Activated CD8-positive, alpha-beta memory T cell treated with anti-CD3 and anti-CD28 coated beads, Interleukin-2, amount 50 U/mL, for 48 hours (primary cell): ENCODE data around the gene ARSI.

Experiments used
- DNase-seq: peaks from one replicate; pipeline ENCODE4 v3.0.0-alpha.2; 2020

Gene ARSI

DNA sequence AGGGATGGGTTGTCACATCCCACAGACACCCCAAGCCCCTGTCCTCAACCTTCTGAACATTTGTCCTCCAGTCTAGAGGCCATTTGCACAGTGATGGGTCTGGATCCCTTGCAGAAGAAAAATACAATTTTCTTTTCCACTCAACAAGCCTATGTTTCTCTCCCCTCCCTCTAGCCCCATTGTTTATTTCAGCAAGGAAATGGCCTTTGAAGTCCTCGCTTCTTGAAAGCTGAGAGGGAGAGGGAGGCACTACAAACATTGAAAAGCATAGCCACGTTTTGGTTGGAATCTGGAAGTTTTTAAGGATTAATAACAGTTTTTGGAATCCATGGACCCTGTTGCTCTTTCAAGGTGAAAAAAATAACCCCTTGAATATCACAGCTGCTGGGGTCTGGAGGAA, 24.0 kb upstream of the ARSI start:
- DNase-seq = no peak

DNA sequence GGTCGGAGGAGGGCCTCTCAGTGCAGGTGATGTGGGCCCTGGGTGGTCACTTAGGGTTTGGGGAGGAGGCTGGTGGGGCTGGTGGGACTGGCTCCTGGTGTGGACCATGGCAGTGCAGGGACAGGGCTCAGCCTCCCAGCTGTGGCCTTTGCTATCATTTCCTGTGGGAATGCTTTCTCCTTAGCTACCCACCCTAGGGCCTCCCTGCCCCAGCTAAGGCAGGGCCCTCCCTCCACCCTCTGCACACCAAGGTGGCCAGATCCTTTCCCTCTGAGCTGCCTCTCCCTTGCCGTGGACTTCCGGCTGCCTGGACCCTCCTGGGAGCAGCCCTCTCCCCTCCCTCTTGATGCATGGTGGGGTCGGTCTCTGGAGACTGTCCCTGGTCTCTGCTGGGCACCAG, 22.7 kb upstream of the ARSI start:
- DNase-seq = no peak

DNA sequence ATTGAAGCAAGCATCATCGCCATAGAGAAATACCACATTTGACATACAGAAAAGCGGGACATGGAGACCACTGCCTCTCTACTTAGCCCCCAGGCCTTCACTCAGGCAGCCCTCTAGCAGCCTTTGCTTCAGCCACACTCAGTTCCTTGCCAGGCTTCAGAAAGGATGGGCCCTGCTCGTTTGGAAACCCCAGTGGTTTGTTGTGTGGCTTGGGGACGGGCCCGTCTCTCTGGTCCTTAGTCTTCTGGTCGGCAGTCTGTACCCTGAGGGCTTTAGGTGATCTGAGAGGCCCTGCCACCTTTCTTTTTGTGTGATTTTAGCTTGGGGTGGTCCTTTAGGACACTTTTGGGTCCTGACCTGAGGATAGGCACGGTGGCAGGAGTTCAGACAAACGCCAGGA, 21.1 kb upstream of the ARSI start:
- DNase-seq = no peak

DNA sequence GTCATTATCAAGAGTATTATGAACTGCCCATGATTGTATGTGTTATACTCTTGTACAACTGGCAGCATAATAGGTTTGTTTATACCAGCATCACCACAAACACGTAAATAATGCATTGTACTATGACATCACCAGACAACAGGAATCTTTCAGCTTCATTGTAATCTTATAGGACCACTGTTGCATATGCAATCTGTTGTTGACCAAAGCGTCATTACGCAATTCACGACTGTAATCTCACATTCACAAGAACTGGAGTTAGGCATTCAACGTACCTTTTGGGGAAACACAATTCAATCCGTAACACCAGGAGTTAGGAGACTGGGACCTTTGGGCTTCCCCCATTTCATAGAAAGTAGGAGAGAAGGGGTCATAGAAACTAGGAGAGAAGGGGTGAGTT, 20.4 kb upstream of the ARSI start:
- DNase-seq = no peak

DNA sequence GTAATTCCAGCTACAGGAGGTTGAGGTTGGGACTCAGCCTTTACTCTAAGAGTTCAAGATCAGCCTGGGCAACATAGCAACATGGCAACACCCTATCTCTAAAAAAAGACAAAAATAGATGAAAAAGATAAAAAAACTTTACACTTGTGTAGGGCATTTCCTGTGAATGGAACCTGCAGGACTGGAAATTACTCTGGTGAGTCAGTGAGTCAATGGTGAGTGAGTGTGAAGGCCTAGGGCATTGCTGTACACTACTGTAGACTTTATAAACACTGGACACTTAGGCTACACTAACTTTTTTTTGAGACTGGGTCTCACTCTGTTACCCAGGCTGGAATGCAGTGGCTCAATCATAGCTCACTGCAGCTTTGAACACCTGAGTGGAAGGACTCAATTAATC, 19.5 kb upstream of the ARSI start:
- DNase-seq = no peak

DNA sequence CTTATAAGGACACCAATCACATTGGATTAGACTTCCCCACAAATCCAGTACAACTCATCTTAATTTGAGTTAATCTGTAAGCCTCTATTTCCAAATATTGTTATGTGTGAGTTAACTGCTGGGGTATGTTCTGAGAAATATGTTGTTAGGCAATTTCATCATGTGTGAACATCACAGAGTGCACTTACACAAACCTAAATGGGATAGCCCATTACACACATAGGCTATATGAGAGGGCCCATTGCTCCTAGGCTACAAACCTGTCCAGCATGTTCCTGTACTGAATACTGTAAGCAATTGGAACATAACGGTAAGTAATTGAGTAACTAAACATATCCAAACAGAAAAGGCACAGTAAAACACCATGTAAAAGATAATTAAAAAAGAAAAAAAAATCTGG, 19.1 kb upstream of the ARSI start:
- DNase-seq = no peak

DNA sequence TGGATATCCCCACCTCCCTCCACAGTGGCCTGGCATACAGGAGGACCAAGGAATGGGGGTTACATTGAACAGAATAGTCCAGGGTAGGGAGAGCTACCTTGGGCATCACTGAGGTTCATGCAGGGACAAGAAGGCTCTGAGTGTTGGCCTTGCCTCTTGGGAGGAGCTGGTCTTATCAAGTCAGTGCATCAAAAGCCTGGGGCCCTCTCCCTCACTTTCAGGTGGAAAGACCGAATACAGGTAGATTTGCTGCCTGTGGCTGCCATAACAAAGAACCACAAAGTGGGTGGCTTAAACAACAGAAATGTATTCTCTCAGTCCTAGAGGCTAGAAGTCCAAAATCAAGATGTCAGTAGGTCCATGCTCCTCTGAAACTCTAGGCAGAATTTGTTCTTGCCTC, 18.5 kb upstream of the ARSI start:
- DNase-seq = no peak

DNA sequence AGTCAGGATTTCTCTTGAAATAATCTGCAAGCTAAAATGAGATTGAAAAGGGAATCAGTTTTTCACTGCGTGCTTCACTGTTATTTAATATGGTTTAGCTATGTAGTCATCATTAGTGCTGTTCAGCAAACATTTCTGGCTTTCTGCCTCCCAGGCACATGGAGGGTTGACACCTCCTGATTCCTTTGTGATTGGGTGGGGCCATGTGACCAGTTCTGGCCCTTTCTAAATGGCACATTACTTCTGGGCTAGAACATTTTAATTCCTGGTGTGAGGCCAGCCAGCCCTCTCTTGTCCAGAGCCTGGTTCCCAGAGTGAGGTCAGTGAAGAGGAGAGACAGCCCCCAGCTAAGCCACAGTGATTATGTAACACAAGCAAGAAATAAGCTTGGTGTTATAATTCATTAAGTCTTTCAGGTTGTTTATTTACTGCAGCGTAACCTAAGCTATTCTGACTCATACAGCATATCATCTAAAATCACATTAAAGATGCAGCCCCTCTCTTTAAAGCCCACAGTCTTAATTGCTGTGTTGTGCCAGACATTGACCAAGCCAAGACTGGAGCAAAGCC, 17.4 kb upstream of the ARSI start:
- no peak for DNase-seq

DNA sequence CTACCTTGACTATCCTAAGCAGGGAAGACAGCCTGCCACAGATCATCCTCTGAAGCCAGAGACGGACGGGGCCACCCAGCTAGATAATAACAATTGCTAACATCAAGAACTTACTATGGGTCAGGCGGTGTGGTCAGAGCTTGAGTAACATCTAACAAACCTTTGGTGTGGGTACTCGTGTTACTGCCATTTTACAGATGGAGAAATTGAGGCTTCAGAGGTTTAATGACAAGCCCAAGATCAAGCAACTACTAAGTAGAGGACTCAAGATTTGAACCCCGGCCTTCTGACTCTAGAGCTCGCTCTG, 16.7 kb upstream of the ARSI start:
- no peak for DNase-seq

DNA sequence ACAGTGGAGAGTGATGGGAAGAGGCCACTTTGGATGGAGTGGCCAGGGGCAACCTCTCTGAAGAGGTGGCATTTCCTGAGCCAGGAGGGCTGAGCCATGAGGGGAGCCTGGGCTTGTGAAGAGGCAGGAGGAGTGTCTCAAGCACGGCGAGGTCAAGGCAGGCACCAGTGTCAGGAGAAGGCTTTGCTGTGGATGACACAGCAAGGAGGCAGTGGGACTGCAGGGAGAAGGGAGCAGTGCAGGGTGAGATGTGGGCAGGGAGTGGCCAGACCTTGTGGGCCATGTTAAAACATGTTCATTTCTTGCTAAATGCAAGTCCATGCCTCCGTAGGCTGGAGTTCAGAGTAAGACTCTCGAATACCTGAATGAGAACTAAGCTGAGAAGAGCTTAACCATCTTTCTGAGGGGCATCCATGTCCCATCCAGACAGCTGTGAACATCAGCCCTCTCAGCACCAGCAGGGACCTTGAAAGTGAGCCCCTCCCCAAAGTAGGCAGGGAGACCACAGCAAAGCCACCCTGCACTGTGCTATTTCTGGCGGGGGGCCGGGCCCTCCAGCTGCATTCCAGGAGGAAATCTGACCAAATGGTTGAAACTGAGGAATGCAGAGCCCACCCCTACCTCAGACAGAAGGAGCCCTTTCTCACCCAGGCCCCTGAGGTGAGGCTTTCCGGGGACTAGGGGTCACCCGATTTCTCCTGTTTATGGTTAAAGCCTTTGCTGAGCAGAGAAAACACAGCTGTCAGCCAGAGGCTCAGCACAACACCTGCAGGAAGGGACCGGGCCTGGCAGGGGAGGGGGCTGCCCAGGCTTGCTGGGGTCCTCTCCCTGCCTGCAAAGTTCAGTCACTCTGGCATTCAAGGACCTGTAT, 16.1 kb upstream of the ARSI start:
- no peak for DNase-seq

DNA sequence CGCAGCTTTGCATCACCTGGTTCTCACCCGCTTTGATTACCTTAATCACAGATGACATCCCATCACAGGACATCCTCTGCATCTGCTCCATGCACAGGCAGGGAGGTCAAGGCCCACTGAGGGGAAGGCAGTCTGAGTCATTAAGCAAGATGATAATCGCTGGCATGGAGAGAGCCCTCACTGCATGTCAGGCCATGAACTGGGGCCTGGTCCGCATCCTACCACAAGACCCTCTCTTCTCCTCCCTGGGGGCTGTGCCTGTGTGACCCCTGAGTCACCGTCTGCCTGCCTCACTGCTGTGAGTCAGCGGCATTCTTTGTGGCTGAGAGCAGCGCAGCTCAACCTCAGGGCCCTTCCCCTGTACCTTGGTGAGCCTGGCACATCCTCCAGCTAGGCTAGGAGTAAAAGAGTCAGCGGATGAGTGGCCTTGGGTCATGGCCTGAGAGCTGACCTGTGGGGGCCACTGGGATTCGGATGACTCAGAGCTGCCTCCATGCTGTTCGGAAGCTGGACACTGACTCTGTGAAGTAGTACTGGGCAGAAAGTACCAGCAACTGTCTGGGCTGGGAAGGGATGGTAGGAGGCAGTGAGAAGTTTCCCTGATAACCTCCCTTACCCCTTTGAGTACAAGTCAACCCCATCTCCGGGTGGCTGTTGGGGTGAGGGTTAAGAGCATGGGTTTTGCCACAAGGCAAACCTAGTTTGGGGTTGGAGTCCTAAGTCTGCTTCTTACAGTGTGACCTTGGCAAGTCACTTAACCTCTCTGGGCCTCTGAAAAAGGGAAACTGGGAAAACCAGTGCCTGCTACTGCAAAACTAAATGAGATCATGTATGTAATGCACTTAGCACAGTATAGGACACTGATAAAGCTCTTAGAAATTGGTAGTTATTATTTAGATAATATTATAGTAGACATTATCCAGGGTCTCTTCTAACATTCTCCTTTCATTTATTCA, 14.6 kb upstream of the ARSI start:
- DNase-seq = peak; percentile 59

DNA sequence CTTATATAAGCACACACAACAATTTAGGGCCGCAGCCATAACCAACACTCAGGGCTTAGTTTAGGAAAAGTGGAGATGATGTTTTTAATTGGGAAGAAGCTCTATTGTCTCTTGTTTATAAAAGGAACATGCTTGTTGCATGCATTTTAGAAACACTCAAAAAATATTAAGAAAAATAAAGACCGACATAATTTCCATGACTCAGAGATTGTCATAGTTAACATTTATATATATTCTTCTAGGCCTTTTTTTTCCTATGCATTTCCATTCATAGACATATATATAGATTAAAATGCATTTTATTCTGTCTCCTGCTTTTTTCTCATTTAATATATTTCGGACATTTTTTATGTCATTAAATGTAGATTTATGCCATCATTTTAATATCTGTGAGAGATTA, 13.6 kb upstream of the ARSI start:
- DNase-seq = no peak

DNA sequence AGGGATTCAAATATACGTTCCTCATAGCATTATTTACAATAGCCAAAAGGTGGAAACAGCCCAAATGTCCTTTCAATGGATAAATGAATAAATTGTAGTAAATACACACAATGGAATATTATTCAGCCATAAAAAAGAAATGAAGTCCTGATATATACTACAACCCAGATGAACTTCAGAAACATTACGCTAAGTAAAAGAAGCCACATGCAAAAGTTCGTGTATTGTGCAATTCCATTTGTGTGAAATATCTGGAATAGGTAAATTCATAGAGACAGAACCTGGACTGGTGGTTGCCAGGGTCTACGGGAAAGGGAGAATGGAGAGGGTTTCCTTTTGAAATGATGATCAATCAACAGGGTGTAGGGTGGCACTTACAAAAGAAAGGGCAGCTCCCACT, 12.5 kb upstream of the ARSI start:
- DNase-seq = no peak

DNA sequence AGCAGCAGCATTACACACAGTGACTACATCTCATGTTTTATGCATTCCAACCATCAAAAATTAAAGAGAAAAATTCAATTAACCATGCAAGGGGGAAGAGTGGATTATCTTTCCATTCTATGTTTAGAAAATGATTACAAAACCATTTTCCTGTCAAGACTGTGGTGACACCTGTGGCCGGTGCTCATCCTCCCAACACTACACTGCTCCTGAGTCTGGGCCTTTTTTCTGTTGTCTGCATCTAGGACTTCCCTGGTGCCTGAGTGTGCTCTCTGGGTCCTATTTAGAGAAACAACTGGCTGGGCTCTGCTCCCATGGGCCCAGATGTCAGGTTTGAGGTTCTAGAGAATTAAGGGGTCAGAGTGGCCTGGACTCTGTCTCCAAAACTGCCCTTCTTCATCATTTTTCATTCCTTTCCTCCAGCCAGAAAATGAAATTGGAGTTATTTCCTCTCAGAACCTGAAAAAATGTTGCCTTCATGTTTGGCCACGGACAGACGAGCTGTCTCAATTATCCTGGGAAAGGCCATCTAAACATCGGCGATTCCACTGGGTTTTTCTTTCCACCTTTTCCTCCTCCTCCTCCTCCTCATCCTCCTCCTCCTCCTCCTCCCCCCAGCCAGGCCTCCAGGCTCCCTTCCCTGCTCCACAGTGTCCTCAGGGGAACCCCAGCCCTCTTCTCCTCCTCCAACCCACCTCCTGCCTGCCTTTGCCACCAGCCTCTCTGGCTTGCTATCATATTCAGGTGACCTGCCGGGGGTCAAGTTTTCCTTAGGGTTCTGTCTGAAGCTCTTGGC, 11.4 kb upstream of the ARSI start:
- DNase-seq = no peak

DNA sequence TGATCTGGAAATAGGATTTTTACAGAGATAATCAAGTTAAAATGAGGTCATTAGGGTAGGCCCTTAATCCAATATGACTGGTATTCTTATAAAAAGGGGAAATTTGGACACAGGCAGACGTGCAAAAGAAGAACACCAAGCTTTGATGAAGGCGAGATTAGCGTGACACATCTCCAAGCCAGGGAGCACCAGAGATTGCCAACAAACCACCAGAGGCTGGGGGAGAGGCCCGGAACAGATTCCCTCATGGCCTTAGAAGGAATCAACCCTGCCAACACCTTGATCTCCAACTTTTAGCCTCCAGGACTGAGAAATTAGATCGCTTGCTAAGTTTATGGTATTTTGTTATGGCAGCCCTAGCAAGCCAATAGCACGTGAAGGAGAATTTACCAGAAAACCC, 10.8 kb upstream of the ARSI start:
- DNase-seq = no peak

DNA sequence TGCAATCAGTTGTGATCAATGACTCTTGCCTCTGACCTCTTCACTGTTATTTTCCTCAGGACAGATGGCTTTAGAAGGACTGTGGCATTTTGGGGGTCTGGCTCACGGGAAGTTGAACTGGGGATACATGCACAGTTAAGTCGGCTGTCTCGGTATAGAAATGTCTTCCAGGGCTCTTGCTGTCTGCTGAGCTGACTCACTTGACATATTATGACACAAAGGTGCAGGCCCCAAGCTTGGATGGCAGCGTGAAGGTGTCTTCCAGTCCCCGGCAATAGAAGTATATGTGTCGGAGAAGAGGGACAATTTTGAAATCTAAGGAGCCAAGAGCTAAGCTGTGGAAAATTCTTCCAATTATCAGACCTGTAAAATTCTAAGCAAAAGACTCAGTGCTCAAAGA, 9.8 kb upstream of the ARSI start:
- DNase-seq = no peak

DNA sequence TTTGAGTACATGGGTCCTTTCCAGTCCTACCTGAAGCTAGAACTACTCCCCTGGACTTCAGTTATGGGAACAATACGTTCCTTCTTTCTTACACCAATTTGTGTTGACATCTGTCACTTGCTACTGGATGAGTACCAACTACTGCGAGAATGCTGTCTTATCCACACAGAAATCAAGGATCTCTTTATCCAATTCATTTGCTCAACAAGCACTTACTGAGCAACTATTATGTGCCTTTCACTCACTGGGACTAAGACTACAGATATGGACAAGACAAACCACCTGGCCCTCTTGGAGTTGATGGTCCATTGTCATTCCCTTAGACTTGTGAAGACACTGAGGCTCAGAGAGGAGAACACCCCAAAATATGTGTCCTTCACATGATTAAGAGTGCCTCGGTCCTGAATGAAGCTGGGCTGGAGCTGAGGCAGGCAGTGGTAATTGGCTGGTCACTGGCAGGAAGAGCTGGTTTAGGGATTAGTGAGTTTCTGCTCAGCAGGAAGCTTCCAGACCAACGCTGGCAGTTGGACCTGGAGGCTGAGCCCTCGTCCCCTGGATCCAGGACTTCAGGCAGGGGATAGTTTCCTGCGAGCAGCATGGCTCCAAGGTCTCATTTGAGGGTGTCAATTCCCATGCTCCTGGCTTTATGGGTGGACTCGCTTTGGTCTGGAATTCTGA, 8.4 kb upstream of the ARSI start:
- DNase-seq = no peak

DNA sequence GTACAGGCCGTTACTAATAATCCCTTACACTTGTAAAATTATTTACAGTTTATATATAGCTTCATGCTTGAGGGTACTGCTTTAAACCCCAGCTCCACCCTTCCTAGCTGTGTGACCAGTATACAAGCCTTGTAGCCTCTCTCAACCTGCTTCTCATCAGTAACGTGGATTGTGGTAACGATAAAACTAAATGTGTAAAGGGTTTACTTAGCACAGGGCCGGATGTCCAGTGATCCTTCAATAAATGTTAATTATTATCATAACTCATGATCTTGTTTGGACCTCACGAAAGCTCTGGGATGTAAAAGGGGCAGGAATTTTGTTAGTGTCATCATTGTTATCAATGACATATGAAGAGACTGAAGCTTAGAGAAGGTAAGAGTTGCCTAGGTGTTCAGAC, 7.5 kb upstream of the ARSI start:
- DNase-seq = no peak

DNA sequence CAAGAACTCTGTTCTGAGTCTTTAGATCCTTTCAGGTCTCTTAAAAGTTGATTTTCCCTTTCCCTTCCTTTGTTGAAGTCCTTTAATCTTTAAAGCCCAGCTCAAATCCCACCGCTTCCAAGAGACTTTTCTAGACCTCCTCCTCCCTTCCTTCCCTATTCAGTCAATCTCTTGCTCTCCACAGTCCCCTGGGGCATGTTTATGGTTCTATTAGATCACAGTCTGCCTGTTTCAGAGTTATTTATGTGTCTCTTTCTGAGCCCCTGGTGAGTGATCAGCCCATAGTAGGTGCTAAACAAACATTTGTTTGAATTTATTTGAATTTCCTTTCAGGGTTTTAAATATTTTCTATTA, 7.2 kb upstream of the ARSI start:
- no peak for DNase-seq

DNA sequence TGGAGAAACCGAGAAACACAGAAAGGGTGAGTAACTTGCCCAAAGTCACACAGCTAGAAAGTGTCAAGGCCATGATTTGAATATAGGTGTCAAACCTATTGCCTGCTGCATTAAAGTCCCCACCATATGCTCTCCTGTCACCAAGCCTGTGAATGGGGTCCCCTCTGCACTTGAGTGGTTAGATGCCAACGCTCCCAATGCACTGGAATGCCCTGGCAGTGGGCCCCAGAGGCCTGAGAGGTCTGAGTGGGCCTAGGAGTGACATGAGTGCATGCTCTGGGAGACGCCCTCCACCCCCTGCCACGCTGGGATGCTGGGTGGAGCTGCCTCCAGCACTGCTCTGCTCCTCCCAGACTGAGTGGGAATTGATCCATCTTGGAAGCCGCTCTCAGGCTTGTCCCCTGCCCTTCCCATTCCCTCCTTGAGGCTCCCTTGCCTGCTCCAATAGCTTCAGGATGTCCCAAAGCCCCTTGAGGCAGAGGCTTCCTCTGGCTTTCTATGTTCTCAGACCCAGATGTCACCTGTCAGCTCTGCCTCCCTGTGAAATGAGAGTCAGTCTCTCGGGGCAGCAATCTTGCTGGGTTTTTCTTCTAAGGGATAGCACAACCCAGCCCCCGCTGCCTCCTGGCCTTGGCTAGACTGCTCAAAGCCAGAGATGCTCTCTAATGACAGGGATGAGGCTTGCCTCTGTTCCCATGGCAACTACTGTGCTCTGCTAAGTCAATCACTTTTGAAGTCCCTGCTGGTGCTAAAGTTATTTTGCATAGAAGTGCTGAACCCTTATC, 6.6 kb upstream of the ARSI start:
- DNase-seq = no peak

DNA sequence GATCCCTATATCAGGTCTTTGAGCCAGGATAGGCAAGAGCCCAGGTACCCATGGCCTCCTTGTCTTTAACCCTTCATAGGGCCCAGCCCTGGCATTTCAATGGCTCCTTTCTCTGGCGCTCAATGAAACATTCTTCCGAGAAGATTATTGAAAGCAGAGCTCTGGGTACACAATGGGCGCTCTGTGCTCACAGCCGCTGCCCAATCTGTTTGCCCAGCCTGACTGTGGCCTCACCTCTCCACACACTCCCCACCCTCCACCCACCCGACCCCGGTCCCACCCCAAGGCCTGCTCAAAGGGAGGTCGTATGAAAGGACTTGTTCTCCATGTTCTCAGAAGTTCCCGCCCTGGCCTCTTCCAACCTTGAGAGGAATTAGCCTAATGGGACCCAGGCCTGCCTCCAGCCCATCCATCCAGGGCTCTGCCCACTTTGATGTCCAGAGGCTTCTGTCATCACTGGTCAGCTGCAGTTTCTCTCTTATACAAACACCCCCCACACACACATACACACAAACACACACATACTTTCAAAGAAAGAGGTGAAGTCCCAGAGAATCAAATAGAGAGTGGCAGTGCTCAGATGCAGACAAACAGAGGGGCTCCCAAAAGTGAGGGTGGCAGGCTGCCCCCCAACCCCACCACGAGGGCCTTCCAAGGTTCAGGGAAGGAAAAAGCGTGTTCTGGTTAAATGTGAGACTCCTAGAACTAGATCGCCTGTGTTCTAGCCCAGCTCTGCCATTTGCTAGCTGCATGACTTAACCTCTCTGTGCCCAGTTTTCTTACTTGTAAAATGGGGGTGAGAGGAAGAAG, 5.1 kb upstream of the ARSI start:
- no peak for DNase-seq
